Activated T-cell treated with anti-CD3 and anti-CD28 coated beads for 24 hours (primary cell): ENCODE data around the gene CLEC2B.

ENCODE experiments used
- DNase-seq: peaks from one replicate; pipeline ENCODE4 v3.0.0-alpha.2; 2020; ENCODE audit warnings: low read depth

Gene CLEC2B

GRCh38 chr12:9808504-9808903 lies 60.6 kb downstream of the CLEC2B start:
- DNase-seq, result no peak

- DNase-seq, result no peak
Observed at GRCh38 chr12:9806714-9807113, 62.4 kb downstream of the CLEC2B start.

GRCh38 chr12:9805883-9806282 lies 63.3 kb downstream of the CLEC2B start:
- no peak for DNase-seq
